IMR-90 (cell line): Measurements from ENCODE around the gene GNB2.

Source experiments
- BHLHE40 ChIP-seq: fragments of 150-350 bp; IDR thresholded peaks from 2 replicates; pipeline ENCODE4 v1.6.1; 2016; ENCODE audit warnings: mild to moderate bottlenecking, low read depth, low read length
- CEBPB ChIP-seq: IDR thresholded peaks from 2 replicates; pipeline ENCODE4 v1.6.1; 2012; ENCODE audit warnings: low read depth, low read length, improper control_type of control experiment
- CHD1 ChIP-seq: IDR thresholded peaks from 2 replicates; pipeline ENCODE4 v1.6.1; 2012; ENCODE audit warnings: low read depth, low read length, improper control_type of control experiment
- CTCF ChIP-seq: conservative IDR thresholded peaks from 2 replicates; pipeline ENCODE4 v1.5.1; 2012; ENCODE audit warnings: mild to moderate bottlenecking, low read depth, low read length, improper control_type of control experiment
- FOS ChIP-seq: fragments of 150-350 bp; IDR thresholded peaks from 2 replicates; pipeline ENCODE4 v1.6.1; 2016; ENCODE audit warnings: low read depth, low read length
- MXI1 ChIP-seq: IDR thresholded peaks from 2 replicates; pipeline ENCODE4 v1.6.1; 2012; ENCODE audit warnings: low read depth, mild to moderate bottlenecking, low read length, moderate library complexity, borderline replicate concordance
- POLR2A ChIP-seq: IDR thresholded peaks from 2 replicates; pipeline ENCODE4 v1.6.1; 2012; ENCODE audit warnings: mild to moderate bottlenecking, low read depth, low read length
- RAD21 ChIP-seq: IDR thresholded peaks from 2 replicates; pipeline ENCODE4 v1.6.1; 2012; ENCODE audit warnings: low read length, improper control_type of control experiment
- RCOR1 ChIP-seq: IDR thresholded peaks from 2 replicates; pipeline ENCODE4 v1.6.1; 2012; ENCODE audit warnings: mild to moderate bottlenecking, low read length, improper control_type of control experiment; ENCODE audit not compliant: insufficient replicate concordance
- RFX5 ChIP-seq: IDR thresholded peaks from 2 replicates; pipeline ENCODE4 v1.8.0; 2012; ENCODE audit warnings: low read depth, mild to moderate bottlenecking, low read length, moderate library complexity
- SMC3 ChIP-seq: fragments of 150-350 bp; IDR thresholded peaks from 2 replicates; pipeline ENCODE4 v1.6.1; 2016; ENCODE audit warnings: low read depth, mild to moderate bottlenecking, antibody characterized with exemption, low read length, moderate library complexity
- USF2 ChIP-seq: fragments of 150-350 bp; IDR thresholded peaks from 2 replicates; pipeline ENCODE4 v1.6.1; 2017; ENCODE audit warnings: mild to moderate bottlenecking, antibody characterized with exemption, low read length, low read depth

GRCh38 chr7:100675105-100675451 lies 1.5 kb downstream of the GNB2 start:
- TF ChIP-seq CTCF (no peak), POLR2A (no peak), SMC3 (no peak), CHD1 (no peak), FOS (no peak), USF2 (no peak), RAD21 (no peak), BHLHE40 (no peak), CEBPB (no peak), RFX5 (no peak), MXI1 (no peak), RCOR1 (no peak)
